ENCODE measurements around the gene RAB15. TPM values are rescaled to one million over a fixed set of nuclear protein-coding genes. Genes with fewer than 3 reads are reported as not detected.
A peak's percentile ranks its signal among the peaks of the same experiment; 100 is the strongest.

The RAB15 gene
- polyA plus RNA-seq, 4 donors, result 12.2 to 47.9 (median 16.8) TPM

GRCh38 chr14:64970041-64970440, 2.1 kb downstream of the RAB15 start:
- DNase-seq (peak; percentile 44 to 73), FAIRE-seq (no peak)
- H3K27ac ChIP-seq (ENCODE audit: low read depth in 1 of 3, low read length in 2 of 3), result peak overlapping the region in 1 of 3 donors; percentile 84
- peaks cover 0 to 13% (median 0%) of the 10 kb centered on the region in 3 donors for H3K36me3 ChIP-seq (ENCODE audit: control insufficient read depth in 3 of 3, insufficient read depth in 2 of 3, low read depth in 1 of 3, low read length in 3 of 3)
- no peak overlapping the region for H3K4me3 ChIP-seq (ENCODE audit: low read depth in 1 of 3, low read length in 3 of 3)
- WGBS, 3 donors, result 26 to 55% (median 51%) methylated on average over 3 of the region's 3 CpGs
- no peaks in the 10 kb centered on the region for H3K9me3 ChIP-seq (ENCODE audit: control insufficient read depth in 2 of 2, insufficient read depth in 1 of 2, low read depth in 1 of 2, low read length in 1 of 2)
- H3K27me3 ChIP-seq (ENCODE audit: control insufficient read depth in 3 of 3, insufficient read depth in 3 of 3, low read length in 3 of 3), result peaks cover 0 to 4% (median 0%) of the 10 kb centered on the region in 3 donors
- peaks cover 4 to 17% (median 9%) of the 10 kb centered on the region in 3 donors for H3K4me1 ChIP-seq (ENCODE audit: control insufficient read depth in 3 of 3, insufficient read depth in 2 of 3, low read depth in 1 of 3, low read length in 2 of 3)

GRCh38 chr14:64968651-64969050, 3.5 kb downstream of the RAB15 start:
- H3K27ac ChIP-seq (ENCODE audit: low read depth in 1 of 3, low read length in 2 of 3), result no peak overlapping the region
- peaks cover 0 to 14% (median 0%) of the 10 kb centered on the region in 3 donors for H3K36me3 ChIP-seq (ENCODE audit: control insufficient read depth in 3 of 3, insufficient read depth in 2 of 3, low read depth in 1 of 3, low read length in 3 of 3)
- H3K27me3 ChIP-seq (ENCODE audit: control insufficient read depth in 3 of 3, insufficient read depth in 3 of 3, low read length in 3 of 3), result peaks cover 0 to 4% (median 0%) of the 10 kb centered on the region in 3 donors
- peaks cover 4 to 17% (median 9%) of the 10 kb centered on the region in 3 donors for H3K4me1 ChIP-seq (ENCODE audit: control insufficient read depth in 3 of 3, insufficient read depth in 2 of 3, low read depth in 1 of 3, low read length in 2 of 3)
- H3K9me3 ChIP-seq (ENCODE audit: control insufficient read depth in 2 of 2, insufficient read depth in 1 of 2, low read depth in 1 of 2, low read length in 1 of 2), result peaks cover 0 to 3% of the 10 kb centered on the region in 2 donors
- DNase-seq, result no peak
- H3K4me3 ChIP-seq (ENCODE audit: low read depth in 1 of 3, low read length in 3 of 3), result no peak overlapping the region
- 82 to 84% (median 83%) methylated on average over 6 of the region's 6 CpGs for WGBS, 3 donors
- FAIRE-seq, result no peak

DNA sequence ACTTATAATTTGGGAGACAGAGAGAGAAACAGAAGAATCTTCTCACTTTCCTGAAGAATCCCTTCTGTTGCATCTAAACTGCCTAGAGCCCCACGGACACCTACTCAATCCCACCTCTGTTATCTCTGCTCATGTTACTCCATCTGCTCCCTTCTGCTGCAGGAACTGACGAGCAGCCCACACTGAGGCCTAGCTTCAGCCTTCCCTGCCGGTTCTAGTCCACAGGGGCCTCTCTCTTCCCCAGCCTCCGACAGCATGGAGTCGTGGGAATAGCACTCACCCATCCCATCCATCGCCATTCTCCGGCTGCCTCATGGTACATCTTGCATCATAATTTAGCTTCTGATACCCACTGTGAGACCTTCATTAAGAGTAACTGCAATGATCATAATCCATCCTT, 4.0 kb downstream of the RAB15 start:
- peaks cover 0 to 18% (median 0%) of the 10 kb centered on the region in 3 donors for H3K36me3 ChIP-seq (ENCODE audit: control insufficient read depth in 3 of 3, insufficient read depth in 2 of 3, low read depth in 1 of 3, low read length in 3 of 3)
- H3K4me1 ChIP-seq (ENCODE audit: control insufficient read depth in 3 of 3, insufficient read depth in 2 of 3, low read depth in 1 of 3, low read length in 2 of 3), result peaks cover 4 to 17% (median 9%) of the 10 kb centered on the region in 3 donors
- H3K27me3 ChIP-seq (ENCODE audit: control insufficient read depth in 3 of 3, insufficient read depth in 3 of 3, low read length in 3 of 3), result peaks cover 0 to 4% (median 0%) of the 10 kb centered on the region in 3 donors
- no peak for FAIRE-seq
- no peak overlapping the region for H3K27ac ChIP-seq (ENCODE audit: low read depth in 1 of 3, low read length in 2 of 3)
- H3K4me3 ChIP-seq (ENCODE audit: low read depth in 1 of 3, low read length in 3 of 3), result no peak overlapping the region
- DNase-seq, result no peak
- H3K9me3 ChIP-seq (ENCODE audit: control insufficient read depth in 2 of 2, insufficient read depth in 1 of 2, low read depth in 1 of 2, low read length in 1 of 2), result peaks cover 0 to 3% of the 10 kb centered on the region in 2 donors
- 90 to 95% (median 91%) methylated on average over 7 of the region's 7 CpGs for WGBS, 3 donors

- FAIRE-seq, result no peak
- Histone ChIP-seq H3K27ac (ENCODE audit: low read depth in 1 of 3, low read length in 2 of 3) (no peak overlapping the region), H3K4me1 (ENCODE audit: control insufficient read depth in 3 of 3, insufficient read depth in 2 of 3, low read depth in 1 of 3, low read length in 2 of 3) (peaks cover 4 to 10% (median 9%) of the 10 kb centered on the region in 3 donors), H3K9me3 (ENCODE audit: control insufficient read depth in 2 of 2, insufficient read depth in 1 of 2, low read depth in 1 of 2, low read length in 1 of 2) (peaks cover 0 to 3% of the 10 kb centered on the region in 2 donors), H3K4me3 (ENCODE audit: low read depth in 1 of 3, low read length in 3 of 3) (no peak overlapping the region), H3K36me3 (ENCODE audit: control insufficient read depth in 3 of 3, insufficient read depth in 2 of 3, low read depth in 1 of 3, low read length in 3 of 3) (peaks cover 0 to 19% (median 0%) of the 10 kb centered on the region in 3 donors), H3K27me3 (ENCODE audit: control insufficient read depth in 3 of 3, insufficient read depth in 3 of 3, low read length in 3 of 3) (peaks cover 0 to 4% (median 0%) of the 10 kb centered on the region in 3 donors)
- WGBS, 3 donors, result 92 to 95% (median 95%) methylated on average over 2 of the region's 2 CpGs
- no peak for DNase-seq
Observed at GRCh38 chr14:64966976-64967375, 5.2 kb downstream of the RAB15 start.

GRCh38 chr14:64965356-64966000, 6.7 kb downstream of the RAB15 start:
- H3K27me3 ChIP-seq (ENCODE audit: control insufficient read depth in 3 of 3, insufficient read depth in 3 of 3, low read length in 3 of 3), result no peaks in the 10 kb centered on the region
- H3K4me3 ChIP-seq (ENCODE audit: low read depth in 1 of 3, low read length in 3 of 3), result no peak overlapping the region
- peaks cover 0 to 3% of the 10 kb centered on the region in 2 donors for H3K9me3 ChIP-seq (ENCODE audit: control insufficient read depth in 2 of 2, insufficient read depth in 1 of 2, low read depth in 1 of 2, low read length in 1 of 2)
- FAIRE-seq (no peak), DNase-seq (no peak)
- peaks cover 0 to 19% (median 0%) of the 10 kb centered on the region in 3 donors for H3K36me3 ChIP-seq (ENCODE audit: control insufficient read depth in 3 of 3, insufficient read depth in 2 of 3, low read depth in 1 of 3, low read length in 3 of 3)
- 81 to 94% (median 90%) methylated on average over 12 to 15 of the region's 15 CpGs for WGBS, 3 donors
- no peak overlapping the region for H3K27ac ChIP-seq (ENCODE audit: low read depth in 1 of 3, low read length in 2 of 3)
- peaks cover 0 to 5% (median 0%) of the 10 kb centered on the region in 3 donors for H3K4me1 ChIP-seq (ENCODE audit: control insufficient read depth in 3 of 3, insufficient read depth in 2 of 3, low read depth in 1 of 3, low read length in 2 of 3)

DNA sequence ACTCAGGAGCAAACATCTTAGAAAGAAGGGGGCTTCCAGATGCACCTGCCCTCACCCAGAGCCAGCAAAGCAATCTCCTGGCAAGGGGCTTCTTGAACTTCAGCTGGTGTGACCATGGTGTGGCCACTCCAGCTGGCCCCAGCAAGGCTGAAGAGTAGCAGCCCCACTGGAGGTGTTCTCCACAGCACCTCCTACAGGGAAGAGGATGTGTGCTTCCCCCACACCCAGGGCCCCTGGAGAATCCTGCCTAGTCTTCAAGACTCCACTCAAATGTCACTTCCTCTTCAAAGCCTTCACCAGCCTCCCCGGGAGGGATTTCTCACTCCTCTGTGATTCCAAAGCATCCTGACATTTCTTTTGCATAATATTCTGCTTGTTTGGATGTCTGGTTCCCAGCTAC, 8.5 kb downstream of the RAB15 start:
- peaks cover 0 to 26% (median 0%) of the 10 kb centered on the region in 3 donors for H3K36me3 ChIP-seq (ENCODE audit: control insufficient read depth in 3 of 3, insufficient read depth in 2 of 3, low read depth in 1 of 3, low read length in 3 of 3)
- H3K27ac ChIP-seq (ENCODE audit: low read depth in 1 of 3, low read length in 2 of 3), result no peak overlapping the region
- no peak overlapping the region for H3K4me3 ChIP-seq (ENCODE audit: low read depth in 1 of 3, low read length in 3 of 3)
- WGBS, 3 donors, result 66 to 92% (median 80%) methylated on average over 1 of the region's 1 CpG
- DNase-seq (no peak), FAIRE-seq (no peak)
- H3K4me1 ChIP-seq (ENCODE audit: control insufficient read depth in 3 of 3, insufficient read depth in 2 of 3, low read depth in 1 of 3, low read length in 2 of 3), result no peaks in the 10 kb centered on the region
- H3K27me3 ChIP-seq (ENCODE audit: control insufficient read depth in 3 of 3, insufficient read depth in 3 of 3, low read length in 3 of 3), result no peaks in the 10 kb centered on the region
- H3K9me3 ChIP-seq (ENCODE audit: control insufficient read depth in 2 of 2, insufficient read depth in 1 of 2, low read depth in 1 of 2, low read length in 1 of 2), result peaks cover 0 to 3% of the 10 kb centered on the region in 2 donors

- Histone ChIP-seq H3K4me1 (ENCODE audit: control insufficient read depth in 3 of 3, insufficient read depth in 2 of 3, low read depth in 1 of 3, low read length in 2 of 3) (no peaks in the 10 kb centered on the region), H3K27ac (ENCODE audit: low read depth in 1 of 3, low read length in 2 of 3) (no peak overlapping the region), H3K27me3 (ENCODE audit: control insufficient read depth in 3 of 3, insufficient read depth in 3 of 3, low read length in 3 of 3) (no peaks in the 10 kb centered on the region), H3K4me3 (ENCODE audit: low read depth in 1 of 3, low read length in 3 of 3) (no peak overlapping the region), H3K36me3 (ENCODE audit: control insufficient read depth in 3 of 3, insufficient read depth in 2 of 3, low read depth in 1 of 3, low read length in 3 of 3) (peaks cover 0 to 29% (median 0%) of the 10 kb centered on the region in 3 donors), H3K9me3 (ENCODE audit: control insufficient read depth in 2 of 2, insufficient read depth in 1 of 2, low read depth in 1 of 2, low read length in 1 of 2) (peaks cover 0 to 3% of the 10 kb centered on the region in 2 donors)
- 13 to 43% (median 36%) methylated on average over 4 to 5 of the region's 5 CpGs for WGBS, 3 donors
- no peak for FAIRE-seq
- DNase-seq, result no peak
Observed at GRCh38 chr14:64960762-64961276, 11.3 kb downstream of the RAB15 start.

DNA sequence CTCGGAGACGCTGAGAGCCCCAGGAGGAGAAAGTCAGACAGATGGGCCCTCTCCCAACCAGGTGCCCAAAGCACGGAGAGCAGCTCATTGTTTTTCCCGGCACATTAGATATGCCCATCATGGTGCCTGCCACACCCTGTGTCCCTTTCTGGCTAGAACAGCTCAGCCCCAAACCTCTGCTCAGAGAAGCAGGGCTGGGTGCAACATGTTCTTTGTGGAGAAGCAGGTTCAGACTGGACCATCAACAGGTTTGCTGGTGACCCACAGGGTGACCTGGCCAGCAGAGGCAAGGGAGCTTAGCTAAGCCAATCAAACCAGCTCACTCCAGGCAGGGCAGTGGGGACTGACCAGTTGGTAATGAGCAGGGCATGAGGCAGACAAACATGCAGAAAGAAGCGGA, 13.4 kb downstream of the RAB15 start:
- no peaks in the 10 kb centered on the region for H3K27me3 ChIP-seq (ENCODE audit: control insufficient read depth in 3 of 3, insufficient read depth in 3 of 3, low read length in 3 of 3)
- no peaks in the 10 kb centered on the region for H3K4me1 ChIP-seq (ENCODE audit: control insufficient read depth in 3 of 3, insufficient read depth in 2 of 3, low read depth in 1 of 3, low read length in 2 of 3)
- no peaks in the 10 kb centered on the region for H3K9me3 ChIP-seq (ENCODE audit: control insufficient read depth in 2 of 2, insufficient read depth in 1 of 2, low read depth in 1 of 2, low read length in 1 of 2)
- H3K36me3 ChIP-seq (ENCODE audit: control insufficient read depth in 3 of 3, insufficient read depth in 2 of 3, low read depth in 1 of 3, low read length in 3 of 3), result peaks cover 0 to 30% (median 0%) of the 10 kb centered on the region in 3 donors
- no peak overlapping the region for H3K4me3 ChIP-seq (ENCODE audit: low read depth in 1 of 3, low read length in 3 of 3)
- H3K27ac ChIP-seq (ENCODE audit: low read depth in 1 of 3, low read length in 2 of 3), result no peak overlapping the region
- FAIRE-seq, result no peak
- DNase-seq, result no peak
- 90 to 94% (median 93%) methylated on average over 5 of the region's 5 CpGs for WGBS, 3 donors
